Activated CD4-positive, alpha-beta T cell treated with anti-CD3 and anti-CD28 coated beads, Interleukin-2, amount 50 U/mL, for 48 hours (primary cell): ENCODE results near the gene TPK1.
"Not testable (repeated sequence)": the region's sequence is repeated elsewhere in the genome, so short reads cannot be mapped to it uniquely, and the experiment has no call there.

Experiments
- DNase-seq, 2 experiments: peaks; one replicate each; pipeline ENCODE4 v3.0.0-alpha.2; 2020

Gene TPK1

DNA sequence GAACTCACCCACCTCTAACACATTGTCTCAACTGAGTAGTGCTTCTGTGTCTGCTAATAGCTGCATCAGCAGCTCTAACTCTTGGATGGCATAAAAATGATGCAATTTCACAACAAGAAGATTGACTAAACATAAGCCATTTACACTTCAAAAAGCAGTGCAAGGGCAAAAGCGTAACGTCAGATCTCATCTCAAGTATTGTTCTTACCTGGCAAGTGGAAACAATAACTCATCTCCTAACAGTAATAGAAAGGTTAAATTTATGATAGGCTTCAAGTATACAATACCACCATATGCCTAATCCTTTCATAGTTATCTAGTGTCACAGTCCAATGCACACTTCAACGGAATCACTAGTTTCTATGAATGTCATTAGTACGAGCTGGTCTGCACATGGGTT, 14.8 kb downstream of the TPK1 start:
- no peak for DNase-seq

DNA sequence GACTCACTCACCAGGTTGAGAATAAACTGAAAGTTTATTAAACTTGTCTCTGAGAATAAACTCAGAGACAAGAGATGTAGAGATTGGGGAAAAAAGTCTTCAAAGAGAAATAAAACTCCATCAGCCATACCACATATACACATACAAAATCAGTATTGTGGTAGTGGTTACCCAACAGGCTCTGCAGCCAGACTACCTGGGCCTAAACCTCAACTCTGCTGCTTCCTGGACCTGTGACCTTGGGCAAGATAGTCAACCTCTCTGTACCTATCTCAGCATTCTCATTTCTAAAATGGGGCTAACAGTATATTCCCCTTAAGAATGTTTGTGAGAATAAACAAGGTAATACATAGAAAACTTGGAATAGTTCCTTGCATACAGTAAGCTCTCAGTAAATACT, 15.3 kb downstream of the TPK1 start:
- DNase-seq, result no peak

DNA sequence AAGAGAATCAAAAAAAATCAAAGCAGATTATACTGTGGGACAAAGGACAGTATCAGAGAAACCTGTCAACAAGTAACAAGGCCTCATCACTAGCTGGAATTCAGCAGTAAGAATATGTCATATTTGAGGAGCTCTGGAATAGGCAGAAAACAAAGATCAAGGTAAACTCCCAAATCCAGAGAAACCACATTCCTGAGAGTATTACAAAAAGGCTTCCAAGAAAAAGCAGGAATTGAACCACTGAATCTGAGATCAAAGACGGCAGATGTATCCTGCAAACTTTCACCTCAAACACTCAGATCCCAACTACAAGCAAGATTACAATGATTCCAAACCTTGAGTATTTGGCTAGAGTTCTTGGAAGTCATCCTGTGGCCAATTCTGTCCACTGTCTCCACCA, 16.3 kb downstream of the TPK1 start:
- no peak for DNase-seq

DNA sequence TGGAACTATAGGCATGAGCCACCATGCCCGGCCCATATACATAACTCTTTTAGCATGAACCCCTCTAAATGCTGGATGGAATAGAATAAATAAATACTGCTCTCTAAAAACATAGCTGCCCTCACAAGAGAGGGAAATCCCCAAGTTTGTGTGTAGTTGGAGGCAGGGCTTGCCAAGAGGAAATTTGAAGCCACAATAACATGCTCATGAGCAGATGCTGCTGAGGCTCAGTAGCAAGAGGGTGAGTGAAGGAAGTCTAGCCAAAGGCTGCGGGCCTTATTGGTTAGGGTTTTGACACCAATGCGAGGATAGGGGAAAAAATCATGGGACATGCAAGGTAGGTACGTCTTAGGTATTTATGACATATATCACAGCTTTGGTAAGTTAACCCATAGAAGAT, 17.3 kb downstream of the TPK1 start:
- peak; percentile 30 to 44 for DNase-seq

DNA sequence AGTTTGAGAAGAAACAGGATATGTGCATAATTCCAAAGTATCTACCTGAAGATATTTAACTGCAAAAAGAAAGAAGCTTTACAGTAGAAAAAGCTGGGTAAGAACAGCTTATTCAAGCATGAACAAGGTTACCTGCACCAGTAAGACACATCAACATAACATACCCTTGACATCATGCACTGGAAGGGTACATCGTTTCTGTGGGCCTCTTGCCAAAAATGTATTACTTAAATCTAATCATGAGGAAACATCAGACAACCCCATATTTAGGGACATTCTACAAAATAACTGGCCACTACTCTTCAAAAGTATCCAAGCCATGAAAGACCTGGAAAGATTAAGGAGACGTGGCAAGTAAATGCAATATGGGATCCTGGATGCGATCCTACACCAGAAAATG, 18.9 kb downstream of the TPK1 start:
- DNase-seq, result no peak

DNA sequence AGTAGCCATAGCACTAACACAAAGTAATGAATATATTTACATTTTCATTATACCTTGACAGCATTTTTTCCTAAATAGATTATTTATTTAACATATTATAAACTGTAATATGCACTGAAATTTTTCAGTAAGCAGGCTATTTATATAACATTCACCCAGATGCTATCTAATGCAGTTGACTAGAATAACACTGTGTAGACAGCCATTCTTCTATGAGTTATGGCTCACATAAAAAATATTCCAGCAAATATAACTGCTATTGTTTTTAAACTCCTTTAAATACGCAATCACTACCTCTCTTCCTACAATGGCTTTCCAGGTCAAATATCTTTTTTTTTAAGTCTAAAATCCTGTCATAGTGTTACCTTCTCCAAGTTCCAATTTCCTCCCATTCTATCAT, 21.6 kb downstream of the TPK1 start:
- DNase-seq, result no peak

DNA sequence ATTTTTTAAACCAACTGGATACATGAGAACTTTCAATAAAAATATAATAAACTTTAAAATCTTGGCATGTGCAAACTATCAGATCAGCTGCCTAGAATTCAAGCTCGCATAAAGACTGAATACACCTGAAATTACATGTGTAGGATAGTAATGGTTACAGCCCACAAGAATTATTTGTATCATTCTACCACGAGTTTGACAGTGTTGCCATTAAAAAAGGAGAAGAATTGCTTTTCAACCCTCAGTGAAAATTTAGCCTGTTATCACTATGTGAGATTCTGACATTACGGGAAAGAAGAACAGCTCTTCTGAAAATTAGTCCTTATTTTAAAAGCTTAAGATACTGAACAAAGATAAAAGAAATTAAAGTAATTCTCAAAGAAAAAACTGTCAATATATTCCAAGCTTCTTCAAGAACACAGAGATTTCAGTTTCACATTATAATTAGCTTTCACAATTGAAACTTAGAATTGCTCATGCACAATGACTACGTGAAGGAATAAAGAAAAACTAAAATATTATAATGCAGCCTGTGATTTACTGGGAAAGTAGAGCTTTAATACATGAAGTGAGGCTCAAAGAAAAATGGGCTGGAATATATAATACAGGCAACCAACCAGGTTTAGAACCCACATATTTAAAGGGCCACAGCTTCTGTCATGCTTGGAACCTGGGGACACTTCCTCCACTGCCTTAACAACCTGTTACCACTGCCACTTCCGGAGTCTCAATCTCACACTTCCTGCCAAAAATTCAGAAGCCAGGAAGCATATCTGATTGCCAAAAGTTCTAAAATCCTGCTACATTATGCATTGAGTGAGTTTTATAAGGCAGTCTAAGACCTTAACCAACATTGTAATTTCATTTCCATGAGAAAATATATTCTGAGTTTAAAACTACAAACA, 23.2 kb downstream of the TPK1 start:
- DNase-seq, result peak in 1 of 2 experiments; percentile 51

DNA sequence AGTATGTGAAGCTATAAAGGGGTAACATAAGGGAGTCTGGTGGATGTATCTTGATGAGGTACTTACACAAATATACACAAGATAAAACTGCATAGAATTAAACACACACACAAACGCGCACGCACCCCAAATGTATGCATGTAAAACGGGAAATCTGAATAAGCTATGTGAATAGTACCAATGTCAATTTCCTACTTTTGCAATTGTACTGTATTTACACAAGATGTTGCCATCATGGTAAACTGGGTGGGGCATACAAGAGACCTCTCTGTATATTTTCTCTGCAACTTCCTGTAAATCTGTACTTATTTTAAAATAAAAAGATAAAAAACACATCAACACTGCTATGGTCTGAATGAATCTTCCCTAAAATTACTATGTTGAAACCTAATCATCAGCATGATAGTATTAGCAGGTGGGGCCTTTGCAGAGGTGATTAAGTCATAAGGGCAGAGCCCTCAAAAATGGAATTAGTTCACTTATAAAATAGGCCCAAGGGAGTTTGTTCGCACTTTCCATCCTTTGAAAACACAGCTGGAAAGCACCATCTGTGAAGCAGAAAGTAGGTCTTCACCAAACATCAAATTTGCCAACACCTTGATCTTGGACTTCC, 30.1 kb downstream of the TPK1 start:
- no peak for DNase-seq

DNA sequence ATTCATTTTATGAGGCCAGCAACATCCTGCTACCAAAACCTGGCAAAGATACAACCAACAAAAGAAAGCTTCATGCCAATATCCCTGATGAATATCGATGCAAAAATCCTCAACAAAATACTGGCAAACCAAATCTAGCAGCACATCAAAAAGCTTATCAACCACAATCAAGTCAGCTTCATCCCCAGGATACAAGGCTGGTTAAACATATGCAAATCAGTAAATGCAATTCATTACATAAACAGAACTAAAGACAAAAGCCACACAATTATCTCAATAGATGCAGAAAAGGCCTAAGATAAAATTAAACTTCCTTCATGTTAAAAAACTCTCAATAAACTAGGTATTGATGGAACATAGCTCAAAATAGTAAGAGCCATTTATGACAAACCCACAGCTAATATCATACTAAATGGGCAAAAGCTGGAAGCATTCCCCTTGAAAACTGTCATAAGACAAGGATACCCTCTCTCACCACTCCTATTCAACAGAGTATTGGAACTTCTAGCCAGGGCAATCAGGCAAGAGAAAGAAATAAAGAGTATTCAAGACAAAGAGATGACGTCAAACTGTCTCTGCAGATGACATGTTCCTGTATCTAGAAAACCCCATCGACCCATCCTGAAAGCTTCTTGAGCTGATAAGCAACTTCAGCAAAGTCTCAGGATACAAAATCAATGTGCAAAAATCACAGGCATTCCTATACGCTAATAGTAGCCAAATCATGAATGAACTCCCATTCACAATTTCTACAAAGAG, 35.0 kb downstream of the TPK1 start:
- not testable (repeated sequence) for DNase-seq

DNA sequence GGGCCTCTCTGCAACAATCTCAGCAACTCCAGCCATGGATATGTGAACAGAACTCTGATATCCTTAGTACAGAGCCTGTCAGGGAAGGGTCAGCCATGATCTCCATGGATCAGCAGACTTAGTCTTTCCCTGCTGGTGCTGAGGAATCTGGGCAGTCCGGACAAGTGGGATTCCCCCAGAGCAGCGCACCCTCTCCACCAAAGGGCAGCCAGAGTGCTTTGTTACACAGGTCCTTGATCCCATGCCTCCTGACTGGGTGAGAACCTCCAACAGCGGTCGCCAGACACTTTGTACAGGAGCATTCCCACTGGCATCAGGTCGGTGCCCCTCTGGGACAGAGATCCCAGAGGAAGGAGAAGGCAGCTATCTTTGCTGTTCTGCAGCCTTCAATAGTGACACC, 38.9 kb downstream of the TPK1 start:
- no peak for DNase-seq

DNA sequence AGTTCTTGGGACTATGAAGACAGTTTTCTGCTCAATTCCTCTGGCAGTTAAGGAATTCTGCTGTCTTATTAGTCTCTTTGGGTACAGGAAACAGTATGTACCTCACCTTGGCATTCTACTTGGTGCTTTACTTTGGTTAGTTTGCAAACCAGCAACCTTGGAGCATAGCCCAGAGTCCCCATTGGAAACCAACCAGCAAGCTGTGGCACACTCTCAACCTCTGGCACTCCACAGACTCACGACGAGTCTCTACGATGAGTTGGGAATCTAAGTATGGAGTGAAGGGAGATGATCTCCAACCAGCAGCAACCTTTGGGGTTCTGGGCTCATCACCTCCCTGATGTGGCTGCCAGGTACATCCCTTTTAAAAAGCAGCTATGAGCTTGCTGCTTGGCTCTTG, 43.8 kb downstream of the TPK1 start:
- no peak for DNase-seq

DNA sequence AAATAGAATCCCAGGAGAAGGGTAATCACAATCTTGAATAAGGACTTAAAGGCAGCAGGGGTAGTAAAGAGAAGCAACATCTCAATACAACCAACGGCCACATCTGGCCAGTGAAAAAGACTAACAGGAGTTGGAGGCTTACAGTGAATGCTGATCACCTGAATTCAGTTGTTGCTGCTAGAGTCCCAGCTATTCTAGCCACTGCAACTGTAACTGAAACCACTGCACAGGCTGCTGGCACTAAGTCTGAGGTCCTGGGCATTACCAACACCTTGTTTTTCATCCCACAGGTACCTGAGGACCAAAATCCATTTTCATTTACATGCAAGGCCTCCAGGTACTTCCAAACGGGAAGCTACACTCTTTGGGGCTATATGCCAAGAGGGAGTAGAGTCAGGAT, 44.4 kb downstream of the TPK1 start:
- no peak for DNase-seq

DNA sequence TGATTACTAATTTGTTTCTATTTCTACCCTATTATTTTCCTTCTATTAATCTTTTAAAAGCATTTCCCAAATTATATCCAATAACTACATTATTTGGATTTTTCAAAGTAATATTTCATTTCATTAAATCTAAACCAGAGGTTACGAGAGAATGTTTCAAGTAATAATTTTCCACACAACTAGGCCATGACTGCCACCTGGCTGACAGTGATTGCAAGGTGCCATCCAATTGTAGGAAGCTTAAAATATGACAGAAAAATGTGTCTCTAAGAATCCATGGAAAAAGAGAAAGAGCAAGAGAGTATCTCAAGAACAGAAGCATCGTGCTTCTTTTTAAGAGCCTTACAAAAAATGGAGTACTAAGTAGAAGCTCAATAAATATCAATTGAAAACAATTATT, 48.7 kb downstream of the TPK1 start:
- no peak for DNase-seq

DNA sequence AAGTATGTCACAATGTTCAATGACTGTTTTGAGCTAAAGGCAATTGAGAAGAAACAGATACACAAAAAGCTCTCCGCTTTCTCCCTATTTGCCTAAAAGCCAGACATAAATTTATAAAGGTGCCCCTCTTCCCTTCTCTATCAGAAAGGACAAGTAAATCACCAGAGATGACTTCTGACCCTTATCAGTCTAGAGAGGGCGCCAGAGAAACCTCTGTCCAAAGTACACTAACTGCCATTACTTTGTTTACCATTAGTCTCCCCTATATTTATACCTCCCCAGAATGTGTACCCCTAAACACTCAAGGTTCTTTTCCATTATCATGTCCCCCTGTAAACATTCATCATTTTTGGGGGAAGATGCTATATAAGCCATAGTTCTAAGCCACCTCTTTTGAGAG, 49.3 kb downstream of the TPK1 start:
- DNase-seq, result no peak

DNA sequence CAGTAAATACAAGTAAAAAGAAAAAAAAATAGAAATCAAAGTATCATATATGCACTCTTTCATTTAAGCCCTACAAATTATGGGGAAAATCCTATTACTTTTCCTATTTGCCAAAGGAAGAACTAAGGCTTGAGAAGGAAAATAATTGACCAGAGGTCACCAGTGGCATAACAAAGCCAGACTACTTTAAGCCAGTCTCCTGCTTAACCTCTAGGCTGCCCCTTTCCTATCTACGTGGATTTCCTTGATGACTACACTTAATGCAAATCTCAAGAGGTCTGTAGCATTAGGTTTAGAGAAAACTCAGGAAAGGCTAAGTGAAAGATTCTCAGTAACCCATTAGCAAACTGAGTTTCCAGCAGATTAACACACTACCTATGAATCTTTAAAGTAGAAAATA, 49.8 kb downstream of the TPK1 start:
- DNase-seq, result no peak

DNA sequence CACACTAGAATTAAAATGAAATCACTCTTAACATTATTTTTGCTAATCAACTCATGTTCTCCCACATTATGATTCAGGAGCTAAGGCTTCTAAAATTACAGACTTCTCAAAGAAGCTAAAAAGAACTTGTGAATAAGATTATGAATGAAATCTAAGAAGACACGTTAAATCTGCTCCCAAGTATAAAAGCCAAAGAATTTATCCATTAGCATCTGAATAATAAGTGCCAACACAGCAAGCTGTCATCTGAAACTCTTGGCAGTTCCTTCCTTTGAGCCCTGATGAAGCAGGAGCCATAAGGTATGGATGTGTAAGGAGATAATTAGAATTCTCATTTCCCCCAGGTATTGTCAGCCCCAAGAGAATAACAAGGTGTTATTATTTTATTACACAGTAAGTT, 50.3 kb downstream of the TPK1 start:
- DNase-seq, result no peak

DNA sequence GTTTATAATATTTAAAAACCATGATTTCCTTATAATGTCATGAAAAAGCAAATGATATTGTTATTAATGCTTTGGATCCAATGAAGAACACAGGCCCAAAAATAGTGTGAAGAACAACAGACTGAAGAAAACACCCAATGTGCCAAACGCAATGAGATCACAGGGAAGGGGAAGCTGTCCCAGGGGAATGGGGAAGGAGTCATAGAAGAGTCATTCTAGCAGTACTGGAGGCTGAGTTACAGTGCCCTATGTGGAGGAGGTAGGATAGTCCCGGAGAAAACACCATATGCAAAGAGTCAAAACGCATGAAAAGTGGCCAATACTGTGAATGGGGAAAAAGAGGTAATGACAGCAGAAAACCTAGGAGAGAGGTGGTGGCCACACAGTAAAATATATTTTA, 50.9 kb downstream of the TPK1 start:
- DNase-seq, result no peak

DNA sequence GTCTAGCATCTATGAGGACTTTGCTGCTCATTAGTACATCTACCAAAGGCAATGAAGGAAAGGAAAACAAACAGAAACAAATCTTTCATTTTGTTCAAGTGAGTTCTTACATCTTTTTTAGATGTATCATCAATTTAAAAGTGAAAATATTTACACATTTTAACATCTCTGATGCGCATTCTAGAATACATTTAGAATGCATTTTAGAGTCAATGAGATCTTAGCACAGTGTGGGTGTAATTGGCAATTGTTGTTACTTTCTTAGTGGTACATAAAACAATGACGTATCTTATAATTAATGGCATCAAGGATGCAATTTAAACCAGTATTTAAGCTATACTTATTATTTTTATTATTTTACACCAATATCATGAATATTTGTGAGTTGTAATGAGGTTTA, 51.4 kb downstream of the TPK1 start:
- no peak for DNase-seq

DNA sequence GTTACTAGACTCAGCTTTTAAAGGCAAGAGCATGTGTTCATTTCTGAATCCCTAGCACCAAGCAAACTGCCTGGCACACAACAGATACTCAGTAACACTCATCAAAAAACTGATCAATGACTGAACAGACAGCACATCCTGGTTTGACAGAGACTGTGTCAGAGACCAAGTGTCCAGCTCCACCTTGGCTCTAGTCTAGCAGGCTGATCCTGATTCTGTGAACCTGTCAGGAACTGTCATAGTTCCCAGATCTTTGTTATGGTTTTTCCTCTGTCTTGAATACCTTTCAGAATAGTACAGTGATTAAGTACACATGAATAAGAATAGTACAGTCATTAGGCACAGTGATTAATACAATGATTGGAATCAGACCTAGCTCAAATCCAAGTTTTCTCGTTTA, 53.0 kb downstream of the TPK1 start:
- DNase-seq, result no peak

DNA sequence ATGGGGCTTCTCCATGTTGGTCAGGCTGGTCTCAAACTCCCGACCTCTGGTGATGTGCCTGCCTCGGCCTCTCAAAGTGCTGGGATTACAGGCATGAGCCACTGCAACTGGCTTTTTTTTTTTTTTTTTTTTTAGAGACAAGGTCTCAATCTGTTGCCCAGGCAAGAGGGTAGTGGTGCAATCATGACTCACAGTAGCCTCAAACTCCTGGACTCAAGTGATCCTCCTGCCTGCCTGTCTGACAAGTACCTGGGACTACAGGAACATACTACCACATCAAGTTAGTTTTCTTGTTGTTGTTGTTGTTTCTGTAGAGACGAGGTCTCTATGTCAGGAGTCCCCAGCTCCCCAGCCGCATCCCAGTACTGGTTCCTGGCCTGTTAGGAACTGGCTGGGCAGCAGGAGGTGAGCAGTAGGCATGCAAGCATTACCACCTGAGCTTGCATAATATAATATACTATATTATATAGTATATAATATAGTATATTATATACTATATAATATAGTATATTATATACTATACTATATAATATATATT, 55.7 kb downstream of the TPK1 start:
- no peak for DNase-seq

DNA sequence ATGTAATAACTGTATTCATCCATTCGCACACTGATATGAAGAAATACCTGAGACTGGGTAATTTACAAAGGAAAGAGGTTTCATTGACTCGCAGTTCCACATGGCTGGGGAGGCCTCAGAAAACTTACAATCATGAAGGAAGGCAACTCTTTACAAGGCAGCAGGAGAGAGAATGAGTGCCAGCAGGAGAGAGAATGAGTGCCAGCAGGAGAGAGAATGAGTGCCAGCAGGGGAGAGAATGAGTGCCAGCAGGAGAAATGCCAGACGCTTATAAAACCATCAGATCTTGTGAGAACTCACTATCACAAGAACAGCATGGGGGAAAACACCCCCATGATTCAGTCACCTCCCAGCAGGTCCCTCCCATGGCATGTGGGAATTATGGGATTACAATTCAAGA, 58.0 kb downstream of the TPK1 start:
- DNase-seq, result not testable (repeated sequence)

DNA sequence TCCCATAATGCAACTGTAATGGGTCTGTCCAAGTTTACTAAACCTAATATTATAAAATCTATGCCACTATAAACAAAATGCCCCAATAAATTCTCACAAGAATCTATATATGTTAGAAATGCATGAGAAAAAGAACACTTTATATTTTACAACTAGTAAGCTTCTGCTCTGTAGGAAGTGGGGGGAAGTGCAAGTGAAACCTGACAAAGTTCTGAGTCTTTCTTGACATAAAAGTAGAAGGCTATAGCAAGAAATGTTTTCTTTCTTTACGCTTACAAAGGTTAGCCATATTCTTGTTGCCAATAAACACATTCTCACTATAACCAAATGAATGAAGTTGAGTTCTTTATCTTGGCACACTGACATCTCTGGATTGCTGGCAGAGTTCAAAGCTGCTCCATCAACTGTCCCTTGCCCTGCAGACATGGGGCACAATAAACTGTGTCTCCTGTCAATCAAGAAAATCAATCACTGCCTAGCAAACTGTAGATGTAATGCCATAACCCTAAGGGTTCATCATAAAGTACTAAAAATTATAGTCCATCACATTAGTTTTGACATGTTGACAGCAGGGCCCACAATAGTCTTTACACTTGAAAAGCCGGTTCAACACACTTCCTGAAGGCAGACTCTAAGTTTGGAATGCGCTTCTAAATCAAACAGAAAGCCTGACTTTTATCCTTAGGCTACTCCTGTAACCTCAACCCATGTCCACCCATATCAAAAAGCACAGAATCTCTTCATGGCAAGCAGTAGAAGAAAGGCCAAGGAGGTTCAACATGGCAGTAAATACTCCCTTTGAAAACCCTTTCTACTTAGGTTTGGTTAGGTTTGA, 58.6 kb downstream of the TPK1 start:
- no peak for DNase-seq

DNA sequence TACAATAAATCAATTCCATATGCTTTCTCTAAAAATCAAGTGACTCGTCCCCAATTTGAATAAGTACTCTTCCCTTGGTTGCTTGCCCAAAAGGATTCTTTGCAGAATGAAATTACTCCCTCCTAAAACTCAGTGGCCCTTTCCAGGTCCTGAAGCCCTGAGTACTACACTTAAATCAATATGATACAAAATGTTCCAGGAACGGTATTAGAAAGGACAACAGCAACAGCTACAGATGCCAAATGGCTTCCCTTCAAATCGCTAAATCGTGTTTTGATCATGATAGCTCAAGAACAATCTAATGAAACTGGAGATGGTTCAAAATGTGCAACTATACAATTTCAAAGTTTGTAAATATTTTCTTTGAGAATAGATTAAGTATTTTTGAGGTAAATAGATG, 59.4 kb downstream of the TPK1 start:
- no peak for DNase-seq
